Lower leg skin (tissue), 4 donors: ENCODE data around the gene PLSCR3. TPM values are rescaled to one million over a fixed set of nuclear protein-coding genes. Genes with fewer than 3 reads are reported as not detected.

Source experiments
- DNase-seq, 2 donors: peaks; one replicate each; pipeline ENCODE4 v3.0.0-alpha.2; 2019; ENCODE audit warnings: low spot score in 2 of 2
- H3K4me3 ChIP-seq: fragments of 200-600 bp; sonication (generic); 2 replicates; pipeline ENCODE4 v1.5.1; 2017; ENCODE audit warnings: mild to moderate bottlenecking, low read depth; ENCODE audit not compliant: poor library complexity, severe bottlenecking
- POLR2A ChIP-seq, 2 donors: fragments of 450-650 bp; IDR thresholded peaks; one replicate each; pipeline ENCODE4 v1.6.1; 2016 to 2017; ENCODE audit warnings: antibody characterized with exemption in 2 of 2, mild to moderate bottlenecking in 1 of 2, moderate library complexity in 1 of 2
- WGBS, 2 donors: methylation state at CpG; one replicate each; pipeline ENCODE4 v1.1.5; 2018; 5-methylcytosine and 5-hydroxymethylcytosine counted together
- intact Hi-C: fragments of 100-400 bp; cut with DNase I; formaldehyde crosslinking; loops from one replicate; pipeline ENCODE4 v1.15.0; 2023; ENCODE audit warnings: low total_unique reads
- total RNA-seq, 4 donors: library from RNA; depleted of rRNA; stranded (reverse); fragments of >200 nt; gene quantifications; one replicate each; pipeline ENCODE4 v1.1.0, GENCODE V29; 2016
- TF ChIP-seq, protein P1 (sequence below), 3 donors: fragments of 450-650 bp; IDR thresholded peaks; one replicate each; pipeline ENCODE4 v1.5.1; 2016; ENCODE audit warnings: antibody characterized with exemption in 3 of 3, mild to moderate bottlenecking in 3 of 3, moderate library complexity in 2 of 3

Gene PLSCR3
- total RNA-seq, 4 donors from 2014 or later = 21.6 to 38.1 (median 24.5) TPM

DNA sequence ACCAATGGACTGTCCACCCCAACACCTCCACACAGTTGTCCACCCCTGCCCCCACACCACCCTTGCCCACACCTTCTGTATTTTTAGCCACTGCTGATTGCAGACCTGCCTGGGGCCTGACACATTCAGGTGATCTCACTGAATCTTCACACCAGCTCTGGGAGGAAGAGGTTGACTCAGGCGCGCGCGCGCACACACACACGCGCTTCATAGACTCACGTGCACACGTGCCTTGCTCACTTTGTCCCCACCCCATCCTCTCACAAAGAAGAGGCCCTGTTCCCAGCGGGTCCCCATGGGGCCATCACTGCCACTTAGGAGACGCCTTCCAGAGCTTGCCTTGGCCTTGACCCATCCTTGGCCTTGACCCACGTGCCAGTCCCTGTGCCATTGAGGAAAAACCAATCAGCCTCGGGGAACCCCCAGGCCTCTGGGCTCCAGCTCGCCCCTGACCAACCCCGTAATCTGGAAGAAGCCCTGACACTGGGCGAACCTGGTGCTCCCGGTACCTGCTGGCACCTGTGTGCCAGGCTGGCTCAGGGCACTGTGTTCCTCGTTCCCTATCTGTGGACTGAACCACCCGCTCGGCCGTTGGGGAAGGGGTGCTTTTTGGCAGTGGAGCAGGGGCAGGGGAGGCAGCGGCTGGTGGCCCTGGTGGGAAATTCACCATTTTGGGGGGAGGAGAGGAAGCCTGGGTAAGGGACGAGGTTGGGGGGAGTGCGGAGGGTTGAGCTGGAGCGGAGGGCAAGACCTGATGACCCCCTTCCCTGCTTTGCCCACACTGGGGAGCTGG lies 16.5 kb upstream of the PLSCR3 start:
- TF ChIP-seq, protein P1, sequence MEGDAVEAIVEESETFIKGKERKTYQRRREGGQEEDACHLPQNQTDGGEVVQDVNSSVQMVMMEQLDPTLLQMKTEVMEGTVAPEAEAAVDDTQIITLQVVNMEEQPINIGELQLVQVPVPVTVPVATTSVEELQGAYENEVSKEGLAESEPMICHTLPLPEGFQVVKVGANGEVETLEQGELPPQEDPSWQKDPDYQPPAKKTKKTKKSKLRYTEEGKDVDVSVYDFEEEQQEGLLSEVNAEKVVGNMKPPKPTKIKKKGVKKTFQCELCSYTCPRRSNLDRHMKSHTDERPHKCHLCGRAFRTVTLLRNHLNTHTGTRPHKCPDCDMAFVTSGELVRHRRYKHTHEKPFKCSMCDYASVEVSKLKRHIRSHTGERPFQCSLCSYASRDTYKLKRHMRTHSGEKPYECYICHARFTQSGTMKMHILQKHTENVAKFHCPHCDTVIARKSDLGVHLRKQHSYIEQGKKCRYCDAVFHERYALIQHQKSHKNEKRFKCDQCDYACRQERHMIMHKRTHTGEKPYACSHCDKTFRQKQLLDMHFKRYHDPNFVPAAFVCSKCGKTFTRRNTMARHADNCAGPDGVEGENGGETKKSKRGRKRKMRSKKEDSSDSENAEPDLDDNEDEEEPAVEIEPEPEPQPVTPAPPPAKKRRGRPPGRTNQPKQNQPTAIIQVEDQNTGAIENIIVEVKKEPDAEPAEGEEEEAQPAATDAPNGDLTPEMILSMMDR (IDR thresholded peaks at IDR 0.05) = no peak
- TF ChIP-seq POLR2A (IDR thresholded peaks at IDR 0.05) = no peak
- no peak for DNase-seq
- no peak overlapping the region for H3K4me3 ChIP-seq
- intact Hi-C loops = no loop called here
- WGBS, 2 donors = 87 to 89% methylated on average over 19 to 25 of the region's 25 CpGs

DNA sequence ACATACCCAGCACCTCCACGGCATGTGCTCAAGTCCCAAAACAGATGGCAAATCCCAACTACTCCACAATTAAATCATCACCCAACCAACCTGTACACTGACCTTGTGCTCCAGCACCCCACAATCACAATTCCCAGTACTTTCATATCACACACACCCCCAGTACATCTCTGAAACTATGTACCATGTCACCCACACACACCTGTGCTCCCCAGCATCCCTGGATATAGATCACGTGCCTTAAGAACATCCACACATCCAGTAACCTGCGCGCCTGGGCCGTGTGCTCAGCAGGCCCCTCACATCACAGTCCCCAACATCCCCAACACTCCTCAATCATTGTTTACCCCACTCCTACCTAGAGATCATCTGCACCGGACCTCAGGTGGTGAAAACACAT lies 15.4 kb upstream of the PLSCR3 start:
- intact Hi-C loops = no loop called here
- TF ChIP-seq, protein P1 (IDR thresholded peaks at IDR 0.05) = no peak
- no peak for TF ChIP-seq POLR2A (IDR thresholded peaks at IDR 0.05)
- WGBS, 2 donors = 91 to 93% methylated on average over 6 of the region's 6 CpGs
- DNase-seq = no peak
- no peak overlapping the region for H3K4me3 ChIP-seq

DNA sequence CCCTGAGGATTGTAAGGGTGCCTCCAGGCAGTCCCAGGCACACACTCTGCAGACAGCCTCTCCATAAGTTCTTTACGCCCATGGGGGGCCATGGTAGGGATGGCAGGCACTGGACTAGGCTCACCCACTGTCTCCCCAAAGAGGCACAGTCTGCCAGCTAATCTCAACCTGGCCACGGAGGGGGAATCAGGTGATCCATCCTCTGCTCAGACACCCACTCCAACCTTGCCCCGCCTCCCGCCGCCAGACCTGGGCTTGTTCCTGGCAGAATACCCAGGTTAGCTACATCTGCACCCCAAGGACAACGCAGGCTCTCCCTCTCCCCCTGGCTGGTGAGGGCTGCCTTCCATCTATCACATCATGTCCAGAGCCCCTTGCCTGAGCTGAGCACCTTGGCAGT lies 14.5 kb upstream of the PLSCR3 start:
- 55% methylated on average over 6 of the region's 6 CpGs; no CpG with 5 or more reads in 1 of the 2 donors for WGBS, 2 donors
- no peak for TF ChIP-seq POLR2A (IDR thresholded peaks at IDR 0.05)
- TF ChIP-seq, protein P1 (IDR thresholded peaks at IDR 0.05) = no peak
- H3K4me3 ChIP-seq = no peak overlapping the region
- no peak for DNase-seq
- intact Hi-C loops = no loop called here

DNA sequence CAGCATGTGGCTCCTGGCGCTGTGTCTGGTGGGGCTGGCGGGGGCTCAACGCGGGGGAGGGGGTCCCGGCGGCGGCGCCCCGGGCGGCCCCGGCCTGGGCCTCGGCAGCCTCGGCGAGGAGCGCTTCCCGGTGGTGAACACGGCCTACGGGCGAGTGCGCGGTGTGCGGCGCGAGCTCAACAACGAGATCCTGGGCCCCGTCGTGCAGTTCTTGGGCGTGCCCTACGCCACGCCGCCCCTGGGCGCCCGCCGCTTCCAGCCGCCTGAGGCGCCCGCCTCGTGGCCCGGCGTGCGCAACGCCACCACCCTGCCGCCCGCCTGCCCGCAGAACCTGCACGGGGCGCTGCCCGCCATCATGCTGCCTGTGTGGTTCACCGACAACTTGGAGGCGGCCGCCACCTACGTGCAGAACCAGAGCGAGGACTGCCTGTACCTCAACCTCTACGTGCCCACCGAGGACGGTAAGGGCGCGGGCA lies 14.0 kb upstream of the PLSCR3 start:
- 75 to 92% methylated on average over 13 to 41 of the region's 58 CpGs for WGBS, 2 donors
- intact Hi-C loops = no loop called here
- DNase-seq = no peak
- TF ChIP-seq, protein P1 (IDR thresholded peaks at IDR 0.05) = no peak
- H3K4me3 ChIP-seq = no peak overlapping the region

DNA sequence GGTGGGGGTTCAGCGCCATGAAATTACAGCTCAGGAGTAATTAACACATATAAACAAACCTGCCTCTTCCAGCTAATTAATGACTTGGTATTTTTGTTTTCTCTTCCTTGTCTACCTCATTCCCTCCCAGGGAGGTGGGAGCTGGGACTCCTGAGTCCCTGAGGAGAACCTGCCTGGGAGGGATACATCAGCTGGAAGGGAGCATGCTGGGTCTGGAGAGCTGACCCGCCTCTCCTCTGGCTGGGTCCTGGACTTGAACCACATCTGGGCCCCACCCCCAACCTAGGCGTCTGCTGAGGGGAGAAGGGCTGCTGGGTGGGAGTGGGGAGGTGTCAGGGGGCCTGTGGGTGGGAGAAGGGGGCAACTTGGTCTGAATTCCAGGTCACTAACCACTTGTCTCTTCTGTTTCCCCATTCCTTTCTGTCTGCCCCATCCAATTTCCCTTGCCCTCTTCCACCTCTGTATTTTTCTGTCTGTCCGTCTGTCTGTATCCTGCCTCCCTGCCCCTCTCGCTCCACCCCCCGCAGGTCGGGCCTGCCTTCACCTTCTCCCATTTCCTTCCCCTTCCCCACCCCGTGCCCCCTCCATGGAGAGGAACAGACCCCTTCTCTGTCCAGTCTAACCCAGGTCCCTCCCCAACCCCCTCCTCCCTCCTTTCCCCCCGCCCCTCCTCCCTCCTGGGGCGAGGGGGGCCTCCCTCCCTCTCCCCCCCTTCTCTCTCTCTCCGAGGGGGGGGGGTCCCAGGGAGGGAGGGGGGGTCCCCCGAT lies 13.3 kb upstream of the PLSCR3 start, which contains the start of gene NLGN2:
NLGN2 (plus strand) TSS at position 361 of the 767 bp plus-strand sequence. CDS start 411 bp downstream, outside the sequence.
- no peak for DNase-seq
- WGBS, 2 donors = 55 to 71% methylated on average over 8 to 12 of the region's 12 CpGs
- TF ChIP-seq, protein P1 (IDR thresholded peaks at IDR 0.05) = no peak
- TF ChIP-seq POLR2A (IDR thresholded peaks at IDR 0.05) = no peak
- no peak within 1 kb of the TSS for H3K4me3 ChIP-seq
- intact Hi-C loops = no loop called here
